SKM-1 (cell line): Measurements from ENCODE around the gene DIS3L2.
"Not testable (repeated sequence)": the region's sequence is repeated elsewhere in the genome, so short reads cannot be mapped to it uniquely, and the experiment has no call there.

Experiments
- DNase-seq: peaks from one replicate; lab custom pipeline; 2025; ENCODE audit not compliant: unreplicated experiment; lab: John Stamatoyannopoulos, UW

Gene DIS3L2

DNA sequence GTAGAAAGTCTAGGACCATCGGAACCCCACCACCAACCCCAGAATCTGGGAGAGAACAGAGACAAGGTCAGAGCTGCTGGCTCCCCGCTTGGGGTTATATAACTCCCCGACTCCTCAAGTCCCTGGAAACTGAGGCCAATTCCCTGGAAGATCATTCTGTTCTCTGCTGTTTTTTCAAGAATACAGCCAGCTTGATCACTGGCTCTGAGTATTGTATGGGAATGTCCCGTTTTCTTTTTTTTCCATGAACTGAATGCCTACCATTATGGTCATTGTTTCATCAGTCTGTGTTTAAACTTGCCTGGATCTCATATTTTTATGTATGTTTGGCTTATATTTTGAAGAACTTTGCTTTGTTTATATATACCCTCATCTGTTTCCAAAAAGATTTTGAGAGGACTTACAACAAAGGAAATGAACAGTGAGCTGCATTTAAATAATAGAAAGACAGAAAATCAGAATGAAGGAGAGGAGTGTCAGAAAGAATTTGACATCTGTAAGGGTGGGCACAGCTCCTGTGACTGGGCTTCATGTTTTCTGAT, 327.0 kb downstream of the DIS3L2 start:
- no peak for DNase-seq

DNA sequence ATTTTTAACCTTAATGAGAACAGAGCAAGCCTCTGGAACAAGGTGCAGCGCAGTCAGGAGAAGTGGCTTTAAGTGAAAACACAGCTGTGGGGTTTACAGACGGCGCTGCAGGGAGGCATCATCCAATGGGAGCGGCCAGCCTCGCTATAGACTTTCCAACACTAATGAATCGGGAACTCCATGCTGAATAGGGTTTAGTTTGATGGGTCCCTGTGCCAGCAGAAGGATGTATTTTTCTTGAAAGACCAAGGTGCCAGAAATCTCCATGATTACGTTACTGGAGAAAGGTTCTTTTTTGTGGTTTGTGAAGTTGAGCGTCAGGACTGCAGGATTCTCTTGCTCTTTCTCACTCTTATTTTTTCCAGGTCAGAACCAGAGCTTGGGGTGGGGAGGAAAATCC, 329.2 kb downstream of the DIS3L2 start:
- no peak for DNase-seq

DNA sequence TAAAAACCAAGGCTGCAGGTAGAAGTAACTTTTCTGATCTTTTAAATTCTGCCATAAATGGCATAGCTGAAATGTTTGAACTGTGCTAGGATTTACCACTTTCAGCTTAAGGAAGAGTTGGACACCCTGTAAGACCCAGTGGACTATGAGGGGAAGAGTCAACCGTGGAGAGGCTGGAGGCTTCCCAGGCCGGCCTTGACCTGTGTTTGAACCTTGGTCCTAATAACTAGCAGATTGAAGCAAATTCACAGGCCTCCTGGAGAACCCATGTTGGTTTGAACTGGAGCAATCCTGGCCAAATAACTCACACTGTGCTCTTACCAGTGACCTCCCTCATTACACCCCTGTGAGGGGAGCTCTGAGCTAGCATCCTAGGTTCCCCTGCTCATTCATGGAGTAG, 329.8 kb downstream of the DIS3L2 start:
- DNase-seq = no peak

DNA sequence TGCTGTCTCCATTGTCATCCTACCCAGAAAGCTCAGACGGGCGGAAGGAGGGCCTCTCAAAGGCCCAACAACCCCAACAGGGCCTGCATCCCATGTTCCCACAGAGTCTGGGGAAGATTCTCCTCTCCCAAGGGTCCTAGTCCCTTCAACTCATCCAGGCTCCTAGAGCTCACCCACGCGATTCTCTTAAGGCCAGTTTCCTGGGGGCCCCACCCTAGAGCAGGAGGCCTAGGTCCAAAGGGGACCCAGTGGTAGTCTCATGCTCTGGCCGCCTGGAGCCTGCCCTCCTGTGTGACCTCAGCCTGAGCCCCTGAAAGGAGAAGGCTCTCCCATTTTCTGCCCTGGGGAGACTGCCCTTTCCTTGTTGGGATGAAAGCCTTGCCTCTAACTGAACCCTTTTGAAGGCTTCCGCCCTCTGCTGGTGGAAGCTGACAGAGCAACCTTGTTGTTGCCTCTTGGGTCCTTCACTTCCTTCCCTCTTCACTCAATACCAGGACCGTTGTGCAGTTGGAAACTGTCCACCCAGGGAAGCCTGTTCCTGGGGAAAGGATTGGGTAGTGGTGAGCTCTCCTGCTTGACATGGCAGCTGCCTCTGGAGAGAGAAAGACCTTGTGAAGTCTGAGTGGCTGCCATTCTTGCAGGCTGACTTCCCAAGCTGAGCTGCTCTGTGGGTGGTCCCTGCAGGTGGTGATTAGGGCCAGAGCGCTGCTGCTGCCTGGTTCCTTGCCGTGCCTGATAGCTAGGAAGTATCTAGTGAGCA, 331.1 kb downstream of the DIS3L2 start:
- DNase-seq = peak; percentile 60

DNA sequence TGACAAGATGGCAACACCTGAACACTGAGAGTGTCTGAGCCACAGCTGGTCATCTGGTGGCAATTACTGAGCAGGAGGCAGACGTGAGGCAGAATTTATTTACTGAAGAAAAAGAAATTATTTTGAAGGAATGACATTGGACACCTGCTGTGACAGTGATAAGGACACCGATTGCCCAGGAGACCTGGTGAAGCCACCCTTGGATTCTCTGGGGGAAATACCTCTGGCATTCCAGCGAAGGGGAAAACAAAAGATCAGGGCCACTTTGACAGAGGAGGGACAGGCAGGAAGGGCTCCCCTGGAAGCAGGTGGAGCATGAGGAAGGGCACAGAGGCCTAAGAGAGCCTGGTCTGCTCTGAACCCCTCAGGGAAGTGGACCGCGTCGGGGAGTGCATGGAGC, 331.7 kb downstream of the DIS3L2 start:
- no peak for DNase-seq

DNA sequence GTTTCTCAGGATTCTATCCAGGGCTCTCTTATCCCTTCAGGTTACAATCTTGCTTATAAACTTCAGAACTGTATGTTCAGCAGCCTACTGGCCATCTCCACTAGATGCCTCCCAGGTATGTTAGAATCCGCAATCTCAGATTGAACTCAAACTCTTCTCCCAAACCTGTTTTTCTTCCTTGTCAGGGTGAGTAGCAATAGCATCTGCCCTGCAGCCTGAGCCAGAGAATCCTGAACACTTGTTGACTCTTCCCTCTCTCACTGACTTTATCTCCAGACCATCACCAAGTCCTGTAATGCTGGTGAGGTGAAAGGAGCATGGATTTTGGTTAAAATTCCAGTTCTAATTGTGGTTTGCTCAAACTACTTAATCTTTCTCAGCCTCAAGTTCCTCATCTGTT, 334.5 kb downstream of the DIS3L2 start:
- DNase-seq = no peak

DNA sequence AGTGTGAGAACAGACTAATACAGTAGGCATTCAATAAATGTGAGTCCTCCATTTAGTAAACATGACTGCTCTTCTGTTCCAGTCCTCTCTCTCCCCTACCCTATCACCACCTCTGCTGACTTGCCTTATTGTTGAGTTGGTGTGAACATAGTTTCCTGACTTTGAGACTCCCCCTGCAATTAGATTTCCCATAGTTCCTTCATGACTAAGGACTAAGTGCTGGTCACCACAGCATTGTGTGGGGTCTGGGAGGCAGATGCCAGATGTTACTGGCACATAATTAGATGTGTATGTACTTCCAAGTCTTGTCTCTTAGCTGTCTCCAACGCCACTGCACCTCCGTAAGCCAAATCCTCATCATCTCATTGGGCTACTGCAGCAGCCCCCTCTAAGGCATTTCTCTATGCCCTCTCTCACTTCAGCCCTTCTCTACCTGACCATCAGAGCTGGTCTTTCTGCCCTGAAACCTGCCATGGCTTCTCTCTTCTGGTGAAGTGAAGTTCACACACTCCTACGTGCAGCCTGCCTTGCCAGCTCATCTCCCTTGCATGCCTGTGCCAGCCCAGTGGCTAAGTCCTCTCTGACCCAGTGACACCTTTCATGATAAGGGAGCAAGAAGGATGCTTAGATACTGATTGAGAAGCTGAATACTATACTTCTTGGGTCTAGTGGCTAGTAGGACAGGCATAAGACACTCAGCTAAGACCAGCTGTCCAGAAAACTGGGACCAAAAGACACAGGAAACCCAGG, 335.4 kb downstream of the DIS3L2 start:
- DNase-seq = no peak

DNA sequence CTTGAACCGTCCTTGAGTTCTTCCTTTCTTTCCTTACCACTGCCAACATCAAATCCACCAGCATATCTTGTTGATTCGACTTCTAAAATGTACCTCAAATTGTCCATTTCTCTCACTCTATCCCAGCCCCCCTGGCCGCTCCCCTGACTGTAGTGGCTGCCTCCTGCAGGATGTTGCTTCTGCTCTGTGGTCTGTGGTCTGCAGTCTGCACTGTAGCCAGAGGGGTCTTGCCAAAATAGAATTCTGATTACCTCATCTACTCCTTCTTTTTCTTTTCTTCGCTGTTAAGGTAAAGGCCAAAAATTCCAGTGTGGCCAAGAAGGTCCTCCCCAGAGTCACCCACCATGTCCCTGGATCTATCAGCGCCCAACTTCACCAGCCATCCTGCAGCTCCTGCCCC, 337.6 kb downstream of the DIS3L2 start:
- DNase-seq = no peak

DNA sequence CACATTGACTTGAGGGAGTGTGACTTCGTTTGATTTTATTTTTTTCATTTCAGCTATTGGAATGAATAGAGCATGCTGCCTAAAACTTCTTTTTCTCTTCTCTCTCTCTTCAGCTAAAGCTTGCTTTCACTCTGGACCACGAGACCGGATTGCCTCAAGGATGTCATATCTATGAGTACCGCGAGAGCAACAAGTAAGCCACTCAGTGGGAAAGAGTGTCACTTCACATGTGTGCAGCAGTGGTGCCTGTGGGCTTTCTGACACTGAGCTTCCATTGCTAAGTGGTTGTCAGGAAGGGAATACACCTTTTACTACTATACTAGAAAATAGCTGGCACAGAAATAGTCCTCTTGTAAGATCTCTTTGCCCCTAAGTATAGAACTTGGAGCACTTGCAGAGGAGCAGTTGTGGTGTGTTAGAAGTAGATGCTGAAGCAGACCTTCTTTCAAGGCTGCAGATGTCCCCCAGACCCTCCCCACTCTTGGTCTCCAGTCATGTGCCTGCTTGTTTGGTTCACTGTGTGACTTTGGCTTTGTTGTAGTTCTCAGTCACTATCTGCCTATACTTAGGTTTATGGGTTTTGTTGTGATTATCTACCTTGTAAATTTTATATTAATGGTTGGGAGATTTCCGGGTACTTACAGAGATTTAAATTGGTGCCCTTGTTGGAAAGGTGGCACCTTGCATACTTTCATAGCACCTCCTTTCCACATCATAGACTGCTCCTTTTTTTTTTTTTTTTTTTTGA, 338.6 kb downstream of the DIS3L2 start:
- DNase-seq = no peak

DNA sequence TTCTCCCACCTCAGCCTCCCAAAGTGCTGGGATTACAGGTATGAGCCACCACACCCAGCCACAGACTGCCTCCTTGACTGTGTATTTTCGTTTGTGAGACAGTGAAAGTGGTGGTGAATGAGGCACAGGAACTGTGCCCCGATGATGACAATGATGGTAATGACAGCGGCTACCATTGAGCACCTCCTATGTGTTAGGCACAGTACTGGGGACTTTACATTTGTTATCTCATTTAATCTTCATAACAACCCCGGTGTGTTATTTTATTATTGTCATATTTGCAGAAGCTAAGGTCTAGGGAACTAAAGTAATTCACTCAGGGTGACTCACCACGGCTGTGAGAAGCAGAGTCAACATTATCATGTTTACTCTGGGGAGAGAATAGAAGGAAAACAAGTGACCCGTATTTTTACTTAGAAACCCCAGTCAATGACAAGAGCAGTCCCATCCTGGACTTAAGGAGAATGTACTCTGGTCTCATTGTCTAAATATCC, 339.4 kb downstream of the DIS3L2 start:
- DNase-seq = no peak

DNA sequence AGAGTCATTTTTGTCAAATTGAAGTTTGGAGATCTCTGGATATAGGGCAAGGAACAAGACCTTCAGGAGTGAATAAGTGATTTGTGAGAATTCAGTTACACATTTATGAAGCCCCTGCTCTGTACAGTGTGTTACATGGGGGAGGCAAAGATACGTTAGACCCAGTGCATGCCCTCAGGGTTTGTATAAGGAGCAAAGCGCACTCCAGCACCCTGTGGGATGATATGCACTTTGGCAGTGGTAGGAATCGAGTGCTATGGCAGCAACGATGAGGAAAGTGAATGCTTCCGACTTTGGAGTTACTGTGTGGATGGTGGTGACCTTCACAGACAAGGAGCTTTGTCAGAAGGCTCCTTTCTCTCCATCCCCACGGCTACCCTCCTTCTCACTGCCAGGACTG, 342.7 kb downstream of the DIS3L2 start:
- no peak for DNase-seq

DNA sequence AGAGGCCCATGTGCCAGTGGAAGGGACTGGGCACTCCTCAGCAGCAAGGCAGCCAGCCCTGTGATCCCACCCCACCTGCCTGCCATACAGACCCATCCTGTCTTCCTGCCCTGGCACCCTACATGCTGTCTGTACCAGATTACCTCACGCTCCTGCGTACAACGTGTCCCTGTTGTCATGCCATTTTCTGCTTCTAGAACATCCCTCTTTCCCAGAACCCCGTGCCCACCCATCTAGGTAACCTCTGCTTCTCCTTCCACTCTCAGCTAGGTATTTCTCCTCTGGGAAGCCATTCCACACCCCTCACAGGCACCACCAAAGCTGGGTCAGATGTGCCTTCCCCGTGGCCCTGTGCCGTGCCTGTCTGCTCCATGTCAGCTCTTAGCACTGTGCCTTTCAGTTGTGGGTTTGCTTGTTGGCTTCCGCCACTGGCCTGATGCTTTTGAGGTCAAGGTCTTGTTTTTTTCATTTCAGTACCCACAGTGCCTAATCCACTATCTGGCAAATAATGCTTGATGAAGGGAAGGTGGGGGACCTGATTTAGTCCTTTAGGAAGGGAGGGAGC, 345.3 kb downstream of the DIS3L2 start:
- no peak for DNase-seq

DNA sequence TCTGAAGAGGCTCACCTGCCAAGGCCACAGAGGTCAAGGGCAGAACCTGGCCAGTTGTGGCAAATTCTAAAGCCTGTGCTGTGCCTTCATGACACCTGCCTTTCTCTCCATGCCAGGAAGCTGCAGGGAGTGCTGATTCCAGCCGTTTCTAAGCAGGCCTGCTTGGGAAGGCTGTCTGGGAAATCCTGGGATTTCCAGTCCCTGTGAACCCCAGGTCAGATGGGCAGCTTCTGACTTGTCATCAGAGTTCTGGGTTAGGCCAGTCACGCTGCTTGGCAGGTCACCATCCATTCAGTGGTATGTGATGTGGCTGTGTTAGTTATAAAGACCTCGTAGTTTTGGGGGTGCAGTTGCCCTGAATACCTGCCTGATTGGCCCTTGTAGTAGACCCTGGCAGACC, 346.3 kb downstream of the DIS3L2 start:
- no peak for DNase-seq

DNA sequence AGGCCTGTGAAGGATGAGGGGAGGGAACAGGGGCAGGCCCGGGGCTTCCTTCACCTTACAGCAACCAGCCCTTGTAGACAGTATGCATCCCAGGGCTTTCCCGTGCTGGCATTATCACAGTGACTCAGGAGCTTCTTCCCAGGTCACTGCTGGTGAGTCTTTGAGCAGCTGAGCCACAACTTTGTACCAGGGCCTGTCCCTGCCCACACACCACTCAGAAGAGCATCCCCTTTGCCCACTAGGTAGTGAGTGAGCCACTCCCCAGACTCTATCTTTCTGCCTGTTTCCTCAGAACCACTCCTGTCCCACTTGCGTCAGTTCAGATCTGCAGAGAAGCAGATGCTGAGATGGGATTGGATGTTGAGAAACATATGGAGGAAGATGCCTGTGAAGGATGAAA, 347.5 kb downstream of the DIS3L2 start:
- DNase-seq = no peak

DNA sequence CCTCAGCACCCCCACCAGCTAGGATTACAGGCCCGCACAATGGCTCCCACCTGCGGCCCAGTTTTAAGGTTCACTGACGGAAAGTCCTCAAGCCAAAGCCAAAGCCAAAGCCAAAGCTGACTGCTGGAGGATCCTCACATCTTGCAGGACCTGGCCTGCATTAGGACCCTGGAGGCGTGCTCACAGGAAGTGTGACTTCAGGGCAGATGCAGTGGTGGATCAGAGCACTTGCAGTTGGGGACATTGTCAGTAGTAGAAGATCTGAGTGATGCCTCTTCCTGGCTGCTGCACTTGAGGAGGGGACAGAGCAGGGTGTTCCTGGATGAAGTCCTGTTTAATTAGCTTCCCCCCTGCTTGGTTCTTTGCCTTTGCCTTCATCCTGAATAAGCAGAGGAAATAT, 348.1 kb downstream of the DIS3L2 start:
- DNase-seq = no peak

DNA sequence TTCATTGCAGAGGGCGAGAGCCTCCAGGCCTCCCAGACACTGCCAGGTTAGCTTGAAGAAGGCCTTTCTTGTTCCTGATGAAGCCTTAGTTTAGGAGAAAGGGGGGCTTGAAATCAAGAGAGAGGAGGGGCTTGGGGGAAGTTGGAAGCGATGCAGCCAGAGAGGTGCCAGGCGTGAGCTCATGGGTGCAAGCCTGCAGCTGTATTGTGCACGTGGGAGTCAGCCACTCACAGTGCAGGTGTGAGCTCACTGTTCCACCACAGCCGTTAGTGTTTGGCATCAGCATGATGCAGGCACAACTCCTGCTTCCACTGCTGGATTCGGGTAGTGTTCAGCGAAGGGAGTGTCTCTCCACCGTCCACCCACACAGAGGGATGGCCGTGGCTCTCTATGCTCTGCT, 348.6 kb downstream of the DIS3L2 start:
- DNase-seq = no peak

DNA sequence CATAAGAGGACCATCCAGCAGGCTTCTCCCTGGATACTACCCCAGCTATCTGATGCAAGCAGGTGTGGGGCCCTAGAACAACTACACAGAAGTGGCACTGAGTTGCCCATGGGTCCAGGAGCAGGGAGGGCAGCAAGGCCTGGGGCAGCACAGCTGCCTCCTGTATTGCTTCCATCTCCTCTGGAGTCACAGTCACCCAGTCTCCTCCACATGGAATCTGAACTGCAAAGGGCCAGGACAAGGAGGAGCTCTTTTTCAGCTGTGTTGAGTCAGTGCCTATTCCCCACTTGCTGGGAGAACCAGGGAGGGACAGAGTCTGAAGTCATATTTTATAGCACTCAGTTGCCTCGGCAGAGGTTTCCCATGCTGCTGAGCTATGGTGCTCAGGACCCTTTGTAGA, 349.2 kb downstream of the DIS3L2 start:
- no peak for DNase-seq

DNA sequence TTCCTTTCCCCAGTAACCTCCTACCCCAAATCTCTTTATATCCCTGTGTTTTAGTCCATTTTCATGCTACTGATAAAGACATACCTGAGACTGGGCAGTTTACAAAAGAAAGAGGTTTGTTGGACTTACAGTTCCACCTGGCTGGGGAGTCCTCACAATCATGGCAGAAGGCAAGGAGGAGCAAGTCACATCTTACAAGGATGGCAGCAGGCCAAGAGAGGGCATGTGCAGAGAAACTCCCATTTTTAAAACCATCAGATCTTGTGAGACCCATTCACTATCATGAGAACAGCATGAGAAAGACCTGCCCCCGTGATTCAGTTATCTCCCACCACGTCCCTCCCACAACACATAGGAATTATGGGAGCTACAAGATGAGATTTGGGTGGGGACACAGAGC, 352.1 kb downstream of the DIS3L2 start:
- DNase-seq = not testable (repeated sequence)

DNA sequence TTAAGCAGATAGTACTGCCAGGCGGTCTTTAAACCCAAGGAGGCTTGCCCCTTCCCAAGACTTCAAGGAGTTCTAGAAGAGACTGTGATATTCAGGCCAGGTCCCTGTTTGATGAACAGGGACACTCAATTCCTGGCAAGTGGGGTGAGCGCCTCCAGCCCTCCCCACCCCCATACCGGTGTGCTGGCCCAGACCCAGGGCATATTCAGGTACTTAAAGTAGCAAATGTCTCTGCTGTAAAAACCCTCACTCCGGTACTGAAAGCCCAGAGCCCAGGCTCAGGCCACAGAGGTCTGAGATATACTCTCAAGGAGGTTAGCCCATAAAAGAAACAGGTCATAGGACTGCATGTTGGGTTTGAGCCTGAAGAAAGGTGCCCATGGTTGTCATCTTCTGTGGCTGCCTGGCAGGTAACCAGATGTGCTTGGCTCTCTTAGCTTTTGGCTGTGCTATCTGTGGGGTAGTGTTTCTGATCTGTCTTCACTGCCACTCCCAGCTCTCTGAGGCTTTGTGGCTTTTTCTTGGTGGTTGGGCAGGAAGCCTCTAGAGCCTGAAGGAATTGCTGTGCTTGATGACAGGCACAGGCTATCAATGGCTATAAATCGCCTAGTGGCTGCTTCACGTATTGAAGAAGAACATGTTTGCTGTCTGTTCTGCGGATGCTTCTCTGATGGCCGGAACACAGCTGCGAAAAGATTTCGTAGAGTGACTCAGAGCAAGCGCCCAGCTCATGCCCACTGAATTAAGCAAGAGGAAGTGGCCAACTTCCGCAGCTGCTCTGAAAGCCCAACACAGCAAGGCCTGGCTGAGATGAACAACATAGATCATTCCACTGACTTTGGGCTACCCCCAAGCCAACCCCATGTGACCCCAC, 353.8 kb downstream of the DIS3L2 start:
- peak; percentile 96 for DNase-seq

DNA sequence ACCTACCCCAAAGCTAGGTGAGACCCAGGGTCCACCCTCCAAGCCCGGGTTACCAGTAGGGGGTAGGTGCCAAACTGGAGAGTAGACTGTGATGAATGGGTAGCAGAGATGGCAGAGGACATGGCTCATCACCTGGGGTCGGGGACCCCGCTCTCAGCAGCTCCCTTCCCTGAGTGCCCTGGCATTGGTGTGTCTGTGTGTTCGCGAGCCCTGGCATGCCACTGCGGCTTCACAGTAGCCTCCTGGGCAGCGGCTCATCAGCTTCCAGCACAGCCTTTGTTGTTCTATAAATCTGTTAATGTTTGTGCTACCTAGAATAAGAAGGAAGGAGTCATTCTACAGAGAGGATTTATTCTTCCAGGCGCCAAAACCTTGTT, 354.4 kb downstream of the DIS3L2 start:
- DNase-seq = no peak
